Inflammatory macrophage treated with lipopolysaccharide for 1 hour (primary cell): Measurements from ENCODE around the gene DEFB128.

Experiments
- DNase-seq, 2 donors: peaks; one replicate each; pipeline ENCODE4 v3.0.0-alpha.2; 2020 to 2022

DEFB128 gene

GRCh38 chr20:145877-146276 is 43.6 kb downstream of the DEFB128 start:
- no peak for DNase-seq

GRCh38 chr20:142290-142689 is 47.2 kb downstream of the DEFB128 start, which contains the start of gene DEFB126:
DEFB126 (plus strand) TSS chr20:142590; CDS start chr20:142629, 39 bp downstream.
- DNase-seq = no peak
